GM18870 (cell line): ENCODE measurements around the gene GRB10.
"Not testable (repeated sequence)": the region's sequence is repeated elsewhere in the genome, so short reads cannot be mapped to it uniquely, and the experiment has no call there.

Experiments
- ATAC-seq: cut with Tn5 transposase; IDR thresholded peaks from one replicate; pipeline ENCODE4 v1.9.1; 2021; ENCODE audit warnings: moderate library complexity; ENCODE audit not compliant: unreplicated experiment

Gene GRB10

DNA sequence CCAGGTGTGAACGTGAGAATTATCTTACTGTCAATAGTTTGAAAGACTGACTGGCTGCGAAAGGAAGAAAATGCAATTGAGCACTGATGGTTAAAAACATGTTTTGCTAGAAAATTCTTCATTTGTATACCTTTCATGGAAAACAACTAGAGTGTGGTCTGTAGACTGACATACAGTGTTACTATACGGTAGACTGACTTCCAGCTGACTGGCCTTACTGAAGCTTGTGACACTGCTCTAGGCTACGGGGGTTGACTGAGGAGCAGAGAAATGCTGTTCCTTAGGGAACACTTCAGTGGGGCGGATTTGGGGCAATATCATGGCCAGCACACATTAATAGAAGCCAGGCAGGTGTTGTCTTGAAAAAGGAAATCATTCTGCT, 191.6 kb downstream of the GRB10 start:
- ATAC-seq, result no peak

DNA sequence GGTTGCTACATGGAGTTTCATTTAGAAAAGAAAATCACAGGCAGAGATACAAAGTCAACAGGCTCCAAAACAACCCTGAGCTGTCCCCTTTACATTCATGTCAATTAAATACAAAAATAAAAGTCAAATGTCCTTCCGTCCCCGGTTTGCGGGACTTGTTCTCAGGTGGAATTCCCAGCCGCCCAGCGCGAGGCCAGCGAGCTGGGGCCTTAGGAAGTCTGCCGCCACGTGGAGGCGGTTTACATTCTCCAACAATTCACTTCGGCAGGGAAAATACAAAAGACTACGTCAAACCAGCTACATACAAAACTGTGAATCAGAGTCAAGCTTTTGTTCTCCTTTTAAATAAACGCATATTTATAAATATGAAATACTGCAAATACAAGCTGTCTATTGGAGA, 192.2 kb downstream of the GRB10 start:
- ATAC-seq, result no peak

DNA sequence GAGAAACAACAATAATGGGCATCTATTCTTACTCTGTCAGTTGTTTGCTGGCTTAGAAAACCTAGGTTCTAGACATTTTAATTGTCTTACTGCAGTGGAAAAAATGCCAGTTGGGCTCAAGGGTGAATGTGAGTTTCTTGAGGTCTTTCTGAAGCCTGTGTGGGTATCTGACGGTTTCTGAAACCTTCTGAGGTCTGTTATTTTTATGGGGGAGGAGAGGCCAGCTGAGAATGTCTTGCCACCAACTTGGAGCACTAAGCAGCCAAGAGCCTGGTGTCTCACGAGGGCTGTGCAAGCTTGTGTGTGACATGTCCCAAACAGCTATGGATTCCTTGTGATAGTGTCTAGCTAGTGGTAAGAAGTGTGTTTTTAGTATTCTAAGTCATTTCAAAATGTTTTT, 193.3 kb downstream of the GRB10 start:
- peak; percentile 27 for ATAC-seq

DNA sequence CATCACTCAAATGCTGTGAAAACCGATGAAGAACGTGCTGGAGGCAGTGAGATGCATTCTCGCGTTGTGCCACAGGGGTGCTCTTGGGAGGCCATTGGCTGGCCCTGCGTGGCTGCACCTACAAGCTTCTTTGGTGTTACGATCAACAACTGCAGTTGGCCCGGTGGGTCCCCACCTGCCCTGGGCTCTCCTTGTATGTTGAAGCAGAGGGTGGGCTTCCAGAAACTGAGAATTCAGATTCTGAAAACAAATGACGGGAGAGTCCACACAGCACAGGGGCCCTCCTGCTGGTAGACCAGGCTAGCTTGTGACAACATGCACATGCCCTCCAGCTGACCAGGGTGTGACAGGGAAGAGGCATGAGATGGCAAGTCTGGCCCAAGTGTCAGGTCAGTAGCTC, 193.8 kb downstream of the GRB10 start:
- ATAC-seq, result no peak

DNA sequence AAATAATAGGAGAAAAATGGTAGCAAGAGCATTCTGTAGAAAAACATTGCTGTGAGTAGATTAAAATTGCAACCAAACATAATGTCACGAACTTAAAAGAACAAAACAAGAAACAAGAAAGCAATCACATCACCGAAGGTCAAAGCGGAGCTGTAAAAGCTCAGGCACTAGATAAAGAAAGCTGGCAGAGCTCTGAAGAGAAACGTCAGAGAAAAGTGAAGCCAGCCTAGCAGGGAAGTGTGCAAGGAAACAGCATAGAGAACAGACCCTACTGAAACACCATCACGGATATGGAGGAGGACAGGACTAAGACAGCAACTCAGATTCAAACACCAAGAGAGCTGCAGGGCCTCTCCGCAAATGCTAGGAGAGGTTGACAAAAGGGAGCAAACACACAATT, 195.0 kb downstream of the GRB10 start:
- ATAC-seq, result no peak

DNA sequence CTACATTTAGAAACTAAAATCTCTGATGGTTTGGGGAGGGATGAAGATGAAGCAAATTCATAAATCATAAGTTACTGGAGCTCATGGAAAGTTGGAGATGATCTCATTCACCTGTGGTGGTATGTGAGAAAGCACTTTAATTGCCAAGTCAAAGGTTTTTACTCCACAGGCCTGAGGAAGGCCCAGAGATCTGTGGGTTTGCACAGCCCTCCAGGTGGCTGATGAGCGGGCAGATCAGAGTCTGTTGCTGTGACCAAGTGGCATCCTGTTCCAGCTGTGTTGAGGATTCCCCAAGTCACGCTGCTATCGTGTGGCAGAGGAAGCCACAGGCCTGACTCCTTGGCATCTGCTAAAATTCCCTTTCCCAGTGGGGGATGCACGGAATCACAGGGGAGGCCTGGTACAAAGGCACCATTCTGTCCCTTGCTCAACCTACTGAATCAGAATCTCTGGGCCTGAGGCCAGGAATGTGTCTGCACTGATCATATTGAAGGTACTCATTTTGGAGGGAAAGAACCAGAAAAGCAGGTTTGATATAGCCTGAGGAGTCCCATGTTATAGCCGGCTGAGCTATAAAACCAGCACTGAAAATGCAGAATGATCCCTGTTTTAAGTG, 197.8 kb downstream of the GRB10 start:
- ATAC-seq, result no peak

DNA sequence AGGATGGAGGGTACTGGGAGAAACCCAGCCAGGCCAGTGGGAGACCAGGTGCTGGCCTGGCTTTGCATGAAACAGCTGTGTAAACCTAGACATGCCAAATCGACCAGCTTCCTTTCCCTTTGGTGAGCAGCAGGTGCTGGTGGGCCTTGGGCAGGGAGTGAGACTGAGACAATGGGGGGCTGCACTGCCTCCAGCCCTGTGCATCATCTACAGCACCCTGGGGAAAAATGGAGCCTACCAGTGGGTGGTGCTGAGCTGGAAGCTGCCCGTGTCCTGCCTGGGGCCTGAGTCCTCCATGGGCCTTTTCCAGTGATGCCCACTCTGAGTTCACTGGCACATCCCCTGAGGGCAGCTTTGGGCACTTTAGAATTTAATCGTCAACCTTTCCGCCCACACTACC, 198.3 kb downstream of the GRB10 start:
- no peak for ATAC-seq

DNA sequence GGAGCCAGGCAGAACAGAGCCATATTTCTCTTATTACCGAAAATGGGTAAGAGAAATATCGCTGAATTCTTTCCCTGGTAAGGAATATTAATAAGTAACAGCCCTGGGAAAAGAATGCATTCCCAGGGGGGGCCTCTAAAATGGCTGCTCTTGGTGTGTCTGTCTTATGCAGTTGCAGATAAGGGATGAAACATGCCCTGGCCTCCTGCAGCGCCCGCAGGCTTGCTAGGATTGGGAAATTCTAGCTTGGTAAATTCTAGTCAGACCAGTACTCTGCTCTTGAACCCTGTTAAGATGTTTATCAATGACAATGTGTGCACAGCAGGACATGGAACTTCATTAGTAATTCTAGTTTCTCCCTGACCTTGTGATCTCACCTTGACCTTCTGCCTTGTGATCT, 199.4 kb downstream of the GRB10 start:
- not testable (repeated sequence) for ATAC-seq

DNA sequence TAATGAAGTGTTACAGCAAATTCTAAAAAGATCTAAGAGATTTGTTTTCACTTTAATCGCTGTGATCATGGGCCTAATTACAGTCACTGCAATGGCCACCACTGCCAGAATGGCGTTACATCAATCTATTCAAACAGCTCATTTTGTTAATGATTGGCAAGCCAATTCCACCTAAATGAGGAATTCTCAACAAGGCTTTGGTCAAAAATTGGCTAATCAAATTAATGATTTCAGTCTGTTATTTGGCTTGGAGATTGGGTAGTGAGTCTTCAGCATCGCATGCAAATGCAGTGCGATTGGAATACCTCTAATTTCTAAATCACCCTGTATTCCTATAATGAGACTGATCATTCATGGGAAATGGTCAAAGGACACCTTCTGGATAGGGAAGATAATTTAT, 200.4 kb downstream of the GRB10 start:
- not testable (repeated sequence) for ATAC-seq

DNA sequence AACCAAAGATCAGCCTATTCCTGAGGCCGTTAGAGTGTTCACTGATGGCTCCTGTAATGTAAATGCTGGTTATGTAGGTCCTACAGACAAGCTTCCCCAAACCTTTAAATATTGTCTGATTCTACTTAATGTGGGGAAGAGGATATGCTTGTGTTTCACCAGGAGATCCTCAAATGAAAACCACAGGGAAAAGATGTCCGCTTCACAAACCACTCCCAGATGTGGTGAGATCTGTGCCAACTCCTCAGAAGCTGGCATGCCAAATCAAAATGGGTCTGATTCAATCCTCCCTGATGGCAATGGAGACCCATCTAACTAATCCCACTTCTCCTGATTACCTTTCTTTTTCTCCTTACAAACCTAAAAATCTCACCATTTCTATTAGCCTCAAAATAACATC, 202.0 kb downstream of the GRB10 start:
- ATAC-seq, result not testable (repeated sequence)

DNA sequence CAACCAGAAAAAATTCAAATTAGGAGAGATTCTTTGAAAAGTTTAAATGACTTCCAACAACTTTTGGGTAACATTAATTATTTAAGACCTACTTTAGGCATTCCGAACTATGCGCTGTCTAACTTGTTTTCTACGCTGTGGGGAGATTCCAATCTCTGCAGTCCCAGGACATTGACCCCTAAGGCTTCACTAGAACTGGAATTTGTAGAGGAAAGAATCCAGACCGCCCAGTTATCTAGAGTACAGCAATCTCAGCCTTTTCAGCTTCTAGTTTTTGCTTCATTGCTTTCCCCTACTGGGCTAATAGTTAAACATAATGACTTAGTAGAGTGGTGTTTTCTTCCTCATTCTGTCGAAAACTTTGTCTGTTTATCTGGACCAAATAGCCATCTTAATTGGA, 202.6 kb downstream of the GRB10 start:
- ATAC-seq, result no peak

DNA sequence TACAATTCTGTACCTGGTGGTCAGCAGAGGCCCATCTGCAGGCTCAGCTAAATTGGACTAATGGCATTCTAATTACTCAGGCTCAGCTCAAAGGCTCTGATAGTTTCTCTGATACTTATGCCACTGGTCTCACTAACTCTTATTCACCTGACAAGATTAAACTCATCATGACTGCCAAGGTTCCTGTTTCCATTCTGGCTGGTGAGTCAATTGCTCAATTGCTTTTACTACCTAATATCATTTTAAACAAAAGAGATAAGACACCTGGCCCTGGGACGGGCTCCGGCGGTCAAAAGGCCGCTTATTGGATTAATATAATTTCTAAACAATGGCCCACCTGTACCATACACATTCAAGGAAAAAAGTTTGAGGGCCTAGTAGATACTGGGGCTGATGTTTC, 204.6 kb downstream of the GRB10 start:
- not testable (repeated sequence) for ATAC-seq

DNA sequence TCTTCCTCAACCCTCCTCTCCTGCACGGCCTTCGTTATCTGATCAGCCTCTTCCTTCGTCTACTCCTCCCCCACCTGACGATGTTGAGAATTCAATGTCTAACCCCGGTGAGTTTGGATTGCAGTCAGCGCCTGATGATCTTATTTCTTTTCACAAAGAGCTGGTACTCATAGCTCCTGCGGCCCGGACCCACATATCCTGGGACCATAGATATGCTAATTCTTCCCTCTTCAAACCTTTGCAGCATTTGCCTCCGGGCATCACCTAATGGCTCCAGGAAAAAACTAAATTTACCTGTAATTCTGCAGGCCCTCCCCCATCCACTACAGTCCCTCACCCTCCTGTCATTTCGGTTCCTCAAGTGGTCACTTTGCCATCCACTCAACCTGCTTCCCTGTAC, 205.1 kb downstream of the GRB10 start:
- ATAC-seq, result no peak

DNA sequence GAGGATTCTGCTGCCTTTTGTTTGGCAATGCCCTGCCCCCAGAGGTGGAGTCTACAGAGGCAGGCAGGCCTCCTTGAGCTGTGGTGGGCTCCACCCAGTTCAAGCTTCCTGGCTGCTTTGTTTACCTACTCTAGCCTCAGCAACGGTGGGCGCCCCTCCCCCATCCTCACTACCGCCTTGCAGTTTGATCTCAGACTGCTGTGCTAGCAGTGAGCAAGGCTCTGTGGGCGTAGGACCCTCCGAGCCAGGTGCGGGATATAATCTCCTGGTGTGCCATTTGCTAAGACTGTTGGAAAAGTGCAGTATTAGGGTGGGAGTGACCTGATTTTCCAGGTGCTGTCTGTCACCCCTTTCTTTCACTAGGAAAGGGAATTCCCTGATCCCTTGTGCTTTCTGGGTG, 206.3 kb downstream of the GRB10 start:
- not testable (repeated sequence) for ATAC-seq

DNA sequence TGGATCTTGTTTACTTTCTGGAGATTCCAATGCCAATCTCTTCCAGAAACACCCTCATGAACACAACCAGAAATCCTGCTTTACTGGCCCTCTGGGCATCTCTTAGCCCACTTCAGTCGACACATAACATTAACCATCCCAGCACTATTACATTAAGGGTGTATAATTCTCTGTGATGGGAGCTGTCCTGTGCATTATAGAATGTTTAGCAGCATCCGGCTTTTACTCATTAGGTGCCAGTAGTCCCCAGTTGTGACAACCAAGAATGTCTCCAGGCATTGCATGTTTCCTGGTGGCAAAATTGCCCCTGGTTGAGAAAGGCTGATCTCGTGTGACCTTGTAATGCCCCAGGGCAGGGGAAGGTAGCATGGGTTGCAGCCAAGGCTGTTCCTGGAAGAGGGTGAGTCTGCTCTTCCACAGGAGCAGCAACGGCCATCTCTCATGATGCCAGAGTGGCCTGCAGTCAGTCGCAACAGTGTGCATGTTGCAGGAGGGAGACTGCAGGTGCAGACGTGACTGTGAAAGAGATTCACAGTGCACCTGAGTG, 214.9 kb downstream of the GRB10 start:
- ATAC-seq, result no peak

DNA sequence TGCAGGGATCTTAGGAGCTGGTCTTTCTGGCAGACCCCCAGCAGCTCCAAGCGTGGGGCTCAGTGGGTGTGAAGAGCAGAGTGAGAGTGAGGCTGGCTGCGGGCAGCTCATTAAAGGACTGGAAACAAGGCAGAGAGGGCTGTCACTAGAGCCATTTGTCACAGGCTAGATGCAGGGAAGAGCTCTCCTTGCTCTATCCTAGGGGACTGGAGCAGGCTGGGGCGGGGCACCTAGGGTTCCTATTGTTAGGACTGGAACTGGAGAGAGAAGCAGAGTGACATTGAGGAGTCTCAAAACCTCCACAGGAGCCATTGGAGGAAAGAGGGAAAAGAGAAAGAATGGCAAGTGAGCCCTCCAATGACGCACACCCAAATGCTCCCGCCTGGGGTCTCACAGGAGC, 216.7 kb downstream of the GRB10 start:
- no peak for ATAC-seq

DNA sequence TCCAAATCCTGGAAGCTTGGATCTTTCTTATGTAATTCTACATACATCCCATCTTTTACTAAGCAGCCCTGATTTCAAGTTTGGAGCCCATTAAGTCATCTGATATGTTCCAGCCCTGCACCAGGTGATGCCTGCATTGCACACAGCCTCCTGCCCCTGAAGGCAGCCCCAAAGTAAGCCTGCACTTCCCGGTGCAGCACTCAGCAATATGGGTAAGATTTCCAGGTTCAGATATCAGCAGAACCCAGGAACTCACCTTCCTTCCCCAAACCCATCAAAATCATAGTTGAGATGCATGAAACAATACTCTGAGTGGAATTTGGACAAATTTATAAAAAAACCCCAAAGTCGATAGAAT, 217.2 kb downstream of the GRB10 start:
- ATAC-seq, result no peak

DNA sequence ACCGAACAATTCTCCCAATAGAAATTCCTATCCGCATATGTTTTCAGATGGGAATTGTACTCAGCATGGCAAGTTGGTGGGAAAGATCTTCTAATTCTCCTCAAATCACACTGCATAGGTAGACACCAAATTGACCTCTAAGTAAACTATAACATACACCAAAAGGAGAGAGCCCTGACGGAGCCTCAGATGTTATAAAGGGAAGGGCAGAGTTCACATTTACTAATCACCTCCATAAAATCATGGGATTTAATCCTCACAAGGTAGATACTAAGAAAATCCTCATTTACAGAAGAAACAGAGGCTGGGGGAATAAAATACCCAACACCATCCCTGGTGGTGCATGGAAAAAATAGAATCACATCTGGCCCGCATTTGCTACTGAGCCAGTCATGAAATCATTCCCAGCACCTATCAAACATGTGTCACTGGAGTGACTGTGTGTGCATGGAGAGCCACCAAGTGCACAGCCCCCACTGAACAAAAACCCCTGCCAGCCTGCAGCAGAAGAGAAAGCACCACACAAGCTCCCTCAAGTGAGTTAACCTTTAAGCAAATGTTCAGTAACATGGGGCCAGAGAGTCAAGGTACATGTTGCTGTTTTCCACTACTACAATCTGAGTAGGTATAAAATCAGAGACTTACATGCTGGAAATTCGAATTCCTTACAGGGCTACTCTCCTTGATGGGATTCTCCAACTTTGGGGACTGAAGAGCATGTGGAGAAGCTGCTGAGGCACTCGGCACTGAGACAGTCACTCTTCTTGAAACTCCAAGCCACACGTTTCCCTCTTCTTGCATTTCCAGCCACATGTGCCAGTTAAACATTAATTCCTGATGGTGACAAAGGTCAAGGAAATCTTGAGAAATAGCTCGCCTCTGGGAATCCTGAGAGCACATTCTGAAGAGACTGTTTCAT, 217.8 kb downstream of the GRB10 start, which contains the start of gene DDC:
TSS of gene DDC (minus strand) at position 766 of the 919 bp plus-strand sequence. CDS start 21,320 bp downstream, outside the sequence.
- ATAC-seq, result no peak

DNA sequence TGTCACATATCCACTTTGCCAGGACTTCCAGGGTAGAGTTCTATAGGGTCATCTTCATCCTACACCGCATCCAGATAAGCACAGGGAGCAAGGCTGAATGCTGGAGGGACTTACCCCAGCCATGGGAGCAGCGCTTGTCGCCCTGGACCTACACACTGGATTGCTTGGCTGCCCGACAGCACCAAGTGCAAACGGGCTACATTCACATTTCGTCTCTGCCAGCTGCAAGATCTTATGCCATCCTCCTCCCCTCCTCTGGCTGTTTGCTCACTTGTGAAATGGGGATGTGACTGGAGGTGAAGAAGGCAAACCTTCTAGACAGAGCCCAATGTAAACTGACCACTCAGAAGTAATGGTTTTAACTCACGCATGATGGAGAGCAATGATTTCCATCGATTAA, 218.5 kb downstream of the GRB10 start:
- no peak for ATAC-seq

DNA sequence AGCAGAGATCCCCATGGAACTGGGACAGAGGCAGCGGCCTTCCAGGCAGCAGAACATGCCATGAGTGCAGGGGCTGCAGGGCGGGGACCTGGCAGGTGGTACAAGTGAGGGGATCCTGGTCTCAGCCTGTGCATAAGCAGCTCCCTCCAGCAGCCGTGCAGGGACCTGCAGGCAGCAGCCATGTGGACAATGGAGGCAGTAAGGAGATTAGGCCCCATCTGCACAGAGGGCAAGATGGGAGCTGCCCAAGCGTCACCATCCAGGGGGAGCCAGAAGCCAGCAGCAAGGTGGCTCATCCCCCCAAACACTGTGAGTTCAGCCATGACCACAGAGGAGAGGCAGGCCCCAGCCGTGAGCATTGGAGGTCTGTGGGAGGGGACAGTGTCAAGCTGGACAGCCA, 220.6 kb downstream of the GRB10 start:
- no peak for ATAC-seq

DNA sequence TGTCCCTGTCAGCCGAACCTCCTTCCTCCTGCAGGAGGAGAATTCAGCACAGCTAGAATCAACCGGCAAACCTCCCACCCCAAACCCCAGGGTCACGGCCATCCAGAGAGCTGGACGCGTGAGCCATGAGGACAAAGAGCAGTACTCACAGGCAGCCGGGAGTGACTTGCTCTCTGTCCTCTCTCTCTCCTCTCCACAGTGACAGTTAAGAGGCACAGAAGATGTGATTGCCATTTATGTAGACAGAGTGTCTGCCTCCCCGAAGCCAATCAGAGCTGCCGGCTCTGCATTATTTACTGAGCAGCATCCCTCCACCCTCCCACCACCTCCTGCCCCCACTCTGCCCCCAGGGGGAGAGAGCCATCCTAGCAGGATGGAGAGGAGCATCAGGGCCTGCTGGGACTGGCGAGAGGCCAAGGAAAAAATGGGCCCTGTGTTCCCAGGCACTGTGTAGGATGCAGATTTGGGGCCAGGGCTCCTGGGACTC, 221.8 kb downstream of the GRB10 start:
- ATAC-seq, result no peak

DNA sequence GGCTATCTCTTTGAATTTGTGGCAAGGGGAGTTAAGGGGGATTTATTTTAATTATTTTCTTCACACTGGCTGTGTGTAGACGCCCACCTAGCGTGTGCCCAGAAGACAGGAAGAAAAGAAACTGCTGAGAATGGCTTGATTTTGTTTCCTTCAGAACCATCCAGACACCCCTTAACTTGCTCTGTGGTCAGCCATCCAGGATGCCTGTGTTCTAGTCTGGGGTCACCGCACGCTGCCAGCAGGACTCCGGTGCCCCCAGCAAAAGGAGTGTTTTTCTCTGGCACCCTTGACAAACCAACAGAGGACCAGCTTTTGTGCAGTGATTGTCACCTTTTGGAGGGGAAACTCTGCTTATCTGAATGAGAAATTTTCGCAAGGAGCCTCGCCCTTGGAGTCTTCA, 222.8 kb downstream of the GRB10 start:
- no peak for ATAC-seq
